OCI-LY7 (cell line): ENCODE results near the gene CTXN3. TPM values are rescaled to one million over a fixed set of nuclear protein-coding genes. Genes with fewer than 3 reads are reported as not detected.

Experiments used
- BruUV-seq: library from RNA; stranded (reverse); fragments of 400-500 nt; replicated peaks from 2 replicates; lab custom pipeline; 2021; lab: Mats Ljungman, UMichigan
- CTCF ChIA-PET: fragments of 300-600 bp; sonication (Branson Sonifier 250); formaldehyde crosslinking; loops from one replicate; lab custom pipeline; 2022; ENCODE audit warnings: antibody characterized with exemption; ENCODE audit not compliant: unreplicated experiment; lab: Charles Lee
- POLR2A ChIA-PET: fragments of 300-600 bp; sonication (Branson Sonifier 250); formaldehyde crosslinking; loops from one replicate; lab custom pipeline; 2022; ENCODE audit warnings: antibody characterized with exemption; lab: Charles Lee
- DNase-seq: peaks from one replicate; pipeline ENCODE4 v3.0.0-alpha.2; 2015; ENCODE audit warnings: low spot score
- H2AFZ ChIP-seq: fragments of 200-600 bp; sonication (generic), shearing (Covaris generic); 2 replicates; pipeline ENCODE4 v1.6.1; 2014; ENCODE audit warnings: mild to moderate bottlenecking, antibody characterized with exemption, low read length, moderate library complexity
- H3K27ac ChIP-seq: fragments of 200-600 bp; sonication (generic); 2 replicates; pipeline ENCODE4 v1.5.1; 2014; ENCODE audit warnings: mixed run types, low read depth, mild to moderate bottlenecking, moderate library complexity, low read length, inconsistent platforms; ENCODE audit not compliant: poor library complexity, severe bottlenecking
- H3K36me3 ChIP-seq: fragments of 200-600 bp; sonication (generic); 2 replicates; pipeline ENCODE4 v1.6.1; 2014; ENCODE audit warnings: mild to moderate bottlenecking, antibody characterized with exemption, low read length, moderate library complexity, mixed read lengths; ENCODE audit not compliant: insufficient read depth
- H3K4me1 ChIP-seq: fragments of 200-600 bp; sonication (generic); 2 replicates; pipeline ENCODE4 v1.5.1; 2014; ENCODE audit warnings: mild to moderate bottlenecking, low read length; ENCODE audit not compliant: insufficient read depth, poor library complexity, severe bottlenecking
- H3K4me2 ChIP-seq: fragments of 200-600 bp; sonication (generic); 2 replicates; pipeline ENCODE4 v1.6.1; 2014; ENCODE audit warnings: mild to moderate bottlenecking, low read length
- H3K4me3 ChIP-seq: fragments of 200-600 bp; sonication (generic); 2 replicates; pipeline ENCODE4 v1.5.1; 2014; ENCODE audit warnings: mild to moderate bottlenecking, low read depth, low read length; ENCODE audit not compliant: poor library complexity, severe bottlenecking
- H3K79me2 ChIP-seq: fragments of 200-600 bp; sonication (generic); 2 replicates; pipeline ENCODE4 v1.6.1; 2016; ENCODE audit warnings: low read depth, mild to moderate bottlenecking, low read length, moderate library complexity, mixed read lengths; ENCODE audit not compliant: insufficient read depth
- H3K9me2 ChIP-seq: fragments of 200-600 bp; sonication (generic); 2 replicates; pipeline ENCODE4 v1.6.1; 2016; ENCODE audit warnings: mild to moderate bottlenecking, low read length, mixed read lengths; ENCODE audit not compliant: insufficient read depth
- H3K9me3 ChIP-seq: fragments of 200-600 bp; sonication (generic); 2 replicates; pipeline ENCODE4 v1.6.1; 2014; ENCODE audit warnings: mild to moderate bottlenecking, mixed run types, low read length, mixed read lengths
- H4K20me1 ChIP-seq: fragments of 200-600 bp; sonication (generic); 2 replicates; pipeline ENCODE4 v1.6.1; 2014; ENCODE audit warnings: mild to moderate bottlenecking, antibody characterized with exemption, low read length, moderate library complexity, mixed read lengths; ENCODE audit not compliant: insufficient read depth
- CTCF ChIP-seq: fragments of 200-600 bp; sonication (generic); conservative IDR thresholded peaks from 2 replicates; pipeline ENCODE4 v1.5.1; 2014; ENCODE audit warnings: mild to moderate bottlenecking, antibody characterized with exemption, low read length, moderate library complexity, mixed read lengths
- EZH2phosphoT487 ChIP-seq: fragments of 200-600 bp; sonication (generic); IDR thresholded peaks from 2 replicates; pipeline ENCODE4 v1.6.1; 2018; ENCODE audit warnings: low read depth, borderline replicate concordance, mild to moderate bottlenecking, mixed run types, antibody characterized with exemption, low read length, moderate library complexity, mixed read lengths
- intact Hi-C: fragments of 100-400 bp; cut with micrococcal nuclease; formaldehyde crosslinking; loops from one replicate; pipeline ENCODE4 v1.10.0; 2022; ENCODE audit not compliant: unreplicated experiment
- total RNA-seq, 2 experiments: library from RNA; depleted of rRNA in 1 of 2; stranded (reverse); fragments of >200 nt in 1 of 2; shearing (Covaris generic) in 1 of 2; gene quantifications; 2 replicates each; pipeline ENCODE4 v1.2.3, GENCODE V29; 2014 to 2022

CTXN3 gene
- total RNA-seq, 2 experiments from 2014 or later, result not detected

GRCh38 chr5:127665641-127666040 is 16.8 kb downstream of the CTXN3 start:
- H3K4me1 ChIP-seq, result no peaks in the 10 kb centered on the region
- ChIA-PET CTCF (no interaction called here), POLR2A (interaction anchor here (1.1 kb wide), 1 partner anchor 10 kb away, joined by 4 read pairs; no protein-coding TSS in a partner anchor)
- H3K9me2 ChIP-seq, result no peaks in the 10 kb centered on the region
- BruUV-seq, result no TSS peak
- H3K27ac ChIP-seq, result no peak overlapping the region
- H2AFZ ChIP-seq, result no peak overlapping the region
- H3K36me3 ChIP-seq, result no peaks in the 10 kb centered on the region
- no peaks in the 10 kb centered on the region for H4K20me1 ChIP-seq
- intact Hi-C loops, result no loop called here
- no peak overlapping the region for H3K4me2 ChIP-seq
- no peaks in the 10 kb centered on the region for H3K79me2 ChIP-seq
- H3K9me3 ChIP-seq, result no peaks in the 10 kb centered on the region
- H3K4me3 ChIP-seq, result no peak overlapping the region
- TF ChIP-seq CTCF (no peak), EZH2phosphoT487 (no peak)
- DNase-seq, result no peak

GRCh38 chr5:127666043-127666716 is 17.3 kb downstream of the CTXN3 start:
- H3K36me3 ChIP-seq, result no peaks in the 10 kb centered on the region
- intact Hi-C loops, result no loop called here
- H3K27ac ChIP-seq, result no peak overlapping the region
- H3K4me1 ChIP-seq, result no peaks in the 10 kb centered on the region
- no peak overlapping the region for H3K4me2 ChIP-seq
- H3K79me2 ChIP-seq, result no peaks in the 10 kb centered on the region
- BruUV-seq, result no TSS peak
- POLR2A ChIA-PET, result interaction anchor here (0.6 to 0.7 kb wide), 2 partner anchors 233 to 471 kb away, joined by 3 to 6 read pairs; no protein-coding TSS in a partner anchor
- H3K9me3 ChIP-seq, result no peaks in the 10 kb centered on the region
- no peak for DNase-seq
- no peak overlapping the region for H3K4me3 ChIP-seq
- TF ChIP-seq CTCF, result no peak
- no peak for TF ChIP-seq EZH2phosphoT487
- H3K9me2 ChIP-seq, result no peaks in the 10 kb centered on the region
- no peak overlapping the region for H2AFZ ChIP-seq
- CTCF ChIA-PET, result no interaction called here
- H4K20me1 ChIP-seq, result no peaks in the 10 kb centered on the region

- no peaks in the 10 kb centered on the region for H3K9me3 ChIP-seq
- intact Hi-C loops, result no loop called here
- BruUV-seq, result no TSS peak
- H3K27ac ChIP-seq, result no peak overlapping the region
- H3K4me2 ChIP-seq, result no peak overlapping the region
- POLR2A ChIA-PET, result interaction anchor here (0.6 to 1.1 kb wide), 2 partner anchors 13 to 39 kb away, joined by 3 read pairs; no protein-coding TSS in a partner anchor
- no peaks in the 10 kb centered on the region for H4K20me1 ChIP-seq
- no peak overlapping the region for H3K4me3 ChIP-seq
- no peaks in the 10 kb centered on the region for H3K9me2 ChIP-seq
- no peak for TF ChIP-seq CTCF
- TF ChIP-seq EZH2phosphoT487, result no peak
- no peaks in the 10 kb centered on the region for H3K36me3 ChIP-seq
- no peaks in the 10 kb centered on the region for H3K4me1 ChIP-seq
- CTCF ChIA-PET, result no interaction called here
- no peaks in the 10 kb centered on the region for H3K79me2 ChIP-seq
- no peak overlapping the region for H2AFZ ChIP-seq
- no peak for DNase-seq
Observed at GRCh38 chr5:127667926-127668325, 19.0 kb downstream of the CTXN3 start.
